ENCODE results near the gene CUL2. TPM values are rescaled to one million over a fixed set of nuclear protein-coding genes. Genes with fewer than 3 reads are reported as not detected.
"Not testable (repeated sequence)": the region's sequence is repeated elsewhere in the genome, so short reads cannot be mapped to it uniquely, and the experiment has no call there.

The CUL2 gene
- total RNA-seq, 1 donor from 2014 or later = 18.3 TPM

DNA sequence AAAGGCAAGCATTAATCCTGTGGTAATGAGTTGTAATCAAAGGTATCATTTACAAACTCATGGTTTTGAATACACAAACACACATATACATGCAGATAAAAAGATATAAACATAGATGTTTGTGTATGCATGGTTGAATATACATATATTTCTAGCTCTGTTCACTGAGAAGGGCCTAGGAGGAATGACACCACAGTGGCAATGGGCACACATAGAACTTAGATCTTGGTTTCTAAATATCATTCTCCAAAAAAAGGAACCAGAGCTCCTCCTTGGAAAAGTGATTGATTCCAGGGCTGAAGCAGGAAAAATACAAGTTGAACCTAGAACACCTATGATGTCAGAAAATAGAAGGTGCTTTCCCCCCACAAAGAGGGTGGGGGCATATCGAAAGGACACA is 6.9 kb downstream of the CUL2 start:
- no peak overlapping the region for H3K4me3 ChIP-seq (ENCODE audit: low read length in 3 of 3)
- peaks cover 3 to 10% (median 10%) of the 10 kb centered on the region in 3 donors for H3K4me1 ChIP-seq (ENCODE audit: control insufficient read depth in 3 of 3, insufficient read depth in 3 of 3, low read length in 3 of 3)
- H3K36me3 ChIP-seq (ENCODE audit: control insufficient read depth in 3 of 3, insufficient read depth in 3 of 3, low read length in 3 of 3) = peaks cover 0 to 2% (median 0%) of the 10 kb centered on the region in 3 donors
- H3K9me3 ChIP-seq (ENCODE audit: control insufficient read depth in 3 of 3, low read length in 3 of 3) = no peaks in the 10 kb centered on the region
- no peak overlapping the region for H3K27ac ChIP-seq (ENCODE audit: low read depth, low read length)
- no peaks in the 10 kb centered on the region for H3K27me3 ChIP-seq (ENCODE audit: control insufficient read depth in 3 of 3, insufficient read depth in 3 of 3, low read length in 3 of 3)
- no peak overlapping the region for H3K9ac ChIP-seq (ENCODE audit: low read depth in 1 of 3, low read length in 3 of 3)

DNA sequence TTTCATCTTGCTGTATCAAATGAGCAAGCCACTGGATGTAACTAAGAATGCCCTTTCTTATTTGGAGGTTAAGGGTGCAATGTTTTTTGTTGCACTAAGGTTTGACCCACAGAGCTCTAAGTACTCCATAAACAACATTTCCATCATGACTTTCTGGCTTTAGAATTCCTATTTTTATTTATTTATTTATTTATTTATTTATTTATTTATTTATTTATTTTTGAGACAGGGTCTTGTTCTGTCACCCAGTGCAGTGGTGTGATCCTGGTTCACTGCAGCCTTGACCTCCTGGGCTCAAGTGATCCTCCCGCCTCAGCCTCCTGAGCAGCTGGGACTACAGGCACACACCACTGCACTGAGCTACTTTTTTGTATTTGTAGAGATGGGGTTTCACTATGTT is 9.9 kb downstream of the CUL2 start:
- H3K27ac ChIP-seq (ENCODE audit: low read depth, low read length); H3K36me3 ChIP-seq (ENCODE audit: control insufficient read depth in 3 of 3, insufficient read depth in 3 of 3, low read length in 3 of 3); H3K4me3 ChIP-seq (ENCODE audit: low read length in 3 of 3); H3K27me3 ChIP-seq (ENCODE audit: control insufficient read depth in 3 of 3, insufficient read depth in 3 of 3, low read length in 3 of 3); H3K4me1 ChIP-seq (ENCODE audit: control insufficient read depth in 3 of 3, insufficient read depth in 3 of 3, low read length in 3 of 3); H3K9me3 ChIP-seq (ENCODE audit: control insufficient read depth in 3 of 3, low read length in 3 of 3); H3K9ac ChIP-seq (ENCODE audit: low read depth in 1 of 3, low read length in 3 of 3): not testable (repeated sequence)

DNA sequence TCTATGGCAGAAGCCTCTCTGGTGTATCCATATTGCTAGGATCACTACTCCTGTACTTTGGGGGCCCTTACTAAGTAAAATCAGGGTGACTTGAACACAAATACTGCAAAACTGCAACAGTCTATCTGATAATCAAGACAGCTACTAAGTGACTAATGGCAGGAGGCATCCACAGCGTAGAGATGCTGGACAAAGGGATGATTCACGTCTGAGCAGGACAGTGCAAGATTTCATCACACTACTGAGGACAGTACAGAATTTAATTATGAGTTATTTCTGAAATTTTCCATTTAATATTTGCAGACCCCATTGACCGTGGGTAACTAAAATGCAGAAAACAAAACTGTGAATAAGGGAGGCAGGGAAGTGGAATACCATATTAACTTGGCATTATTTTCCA is 10.4 kb downstream of the CUL2 start:
- peaks cover 0 to 2% (median 0%) of the 10 kb centered on the region in 3 donors for H3K36me3 ChIP-seq (ENCODE audit: control insufficient read depth in 3 of 3, insufficient read depth in 3 of 3, low read length in 3 of 3)
- H3K9ac ChIP-seq (ENCODE audit: low read depth in 1 of 3, low read length in 3 of 3) = no peak overlapping the region
- no peaks in the 10 kb centered on the region for H3K4me1 ChIP-seq (ENCODE audit: control insufficient read depth in 3 of 3, insufficient read depth in 3 of 3, low read length in 3 of 3)
- no peak overlapping the region for H3K4me3 ChIP-seq (ENCODE audit: low read length in 3 of 3)
- no peak overlapping the region for H3K27ac ChIP-seq (ENCODE audit: low read depth, low read length)
- no peaks in the 10 kb centered on the region for H3K27me3 ChIP-seq (ENCODE audit: control insufficient read depth in 3 of 3, insufficient read depth in 3 of 3, low read length in 3 of 3)
- no peaks in the 10 kb centered on the region for H3K9me3 ChIP-seq (ENCODE audit: control insufficient read depth in 3 of 3, low read length in 3 of 3)

DNA sequence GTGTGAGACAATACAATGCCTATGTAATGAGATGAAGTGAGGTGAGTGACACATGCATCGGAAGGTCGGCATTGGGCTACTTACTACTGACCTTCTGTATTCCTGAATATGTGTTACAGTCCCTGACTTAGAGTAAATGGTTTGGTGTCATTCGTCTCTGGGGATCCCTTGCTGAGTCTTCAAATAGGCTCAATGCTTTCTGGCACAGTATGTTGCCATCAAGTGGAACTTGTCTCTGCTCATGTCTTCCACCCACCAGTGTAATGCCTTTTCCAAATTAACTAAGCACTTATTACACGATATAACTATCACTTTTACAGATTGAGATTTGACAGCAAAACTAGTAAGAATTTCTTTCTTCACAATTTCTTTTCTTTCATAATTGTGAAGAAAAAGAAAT is 10.9 kb downstream of the CUL2 start:
- Histone ChIP-seq H3K9ac (ENCODE audit: low read depth in 1 of 3, low read length in 3 of 3) (no peak overlapping the region), H3K36me3 (ENCODE audit: control insufficient read depth in 3 of 3, insufficient read depth in 3 of 3, low read length in 3 of 3) (peaks cover 0 to 2% (median 0%) of the 10 kb centered on the region in 3 donors), H3K27ac (ENCODE audit: low read depth, low read length) (no peak overlapping the region), H3K4me1 (ENCODE audit: control insufficient read depth in 3 of 3, insufficient read depth in 3 of 3, low read length in 3 of 3) (no peaks in the 10 kb centered on the region), H3K27me3 (ENCODE audit: control insufficient read depth in 3 of 3, insufficient read depth in 3 of 3, low read length in 3 of 3) (no peaks in the 10 kb centered on the region), H3K4me3 (ENCODE audit: low read length in 3 of 3) (no peak overlapping the region), H3K9me3 (ENCODE audit: control insufficient read depth in 3 of 3, low read length in 3 of 3) (no peaks in the 10 kb centered on the region)

DNA sequence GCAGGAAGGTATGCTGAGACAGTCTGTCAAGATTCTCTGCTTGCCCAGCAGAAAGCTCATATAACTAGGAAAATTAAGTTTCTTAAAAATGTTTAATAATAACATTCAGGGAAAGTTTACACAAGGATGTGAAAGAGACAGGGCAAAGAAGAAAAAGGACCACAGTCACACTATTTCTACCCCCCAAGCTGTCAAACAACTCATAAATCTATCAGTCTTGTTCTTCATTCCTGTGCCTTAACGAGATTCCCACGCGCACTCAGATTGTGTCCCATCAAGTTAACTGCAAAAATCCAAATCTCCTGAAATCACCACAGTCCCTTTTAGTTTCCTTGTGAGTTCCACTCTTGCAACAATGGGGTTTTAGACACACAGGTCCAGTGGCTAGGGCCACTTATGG is 14.9 kb downstream of the CUL2 start:
- Histone ChIP-seq H3K27ac (ENCODE audit: low read depth, low read length) (no peak overlapping the region), H3K27me3 (ENCODE audit: control insufficient read depth in 3 of 3, insufficient read depth in 3 of 3, low read length in 3 of 3) (no peaks in the 10 kb centered on the region), H3K4me1 (ENCODE audit: control insufficient read depth in 3 of 3, insufficient read depth in 3 of 3, low read length in 3 of 3) (no peaks in the 10 kb centered on the region), H3K4me3 (ENCODE audit: low read length in 3 of 3) (no peak overlapping the region), H3K36me3 (ENCODE audit: control insufficient read depth in 3 of 3, insufficient read depth in 3 of 3, low read length in 3 of 3) (peaks cover 0 to 3% (median 0%) of the 10 kb centered on the region in 3 donors), H3K9me3 (ENCODE audit: control insufficient read depth in 3 of 3, low read length in 3 of 3) (no peaks in the 10 kb centered on the region), H3K9ac (ENCODE audit: low read depth in 1 of 3, low read length in 3 of 3) (no peak overlapping the region)

DNA sequence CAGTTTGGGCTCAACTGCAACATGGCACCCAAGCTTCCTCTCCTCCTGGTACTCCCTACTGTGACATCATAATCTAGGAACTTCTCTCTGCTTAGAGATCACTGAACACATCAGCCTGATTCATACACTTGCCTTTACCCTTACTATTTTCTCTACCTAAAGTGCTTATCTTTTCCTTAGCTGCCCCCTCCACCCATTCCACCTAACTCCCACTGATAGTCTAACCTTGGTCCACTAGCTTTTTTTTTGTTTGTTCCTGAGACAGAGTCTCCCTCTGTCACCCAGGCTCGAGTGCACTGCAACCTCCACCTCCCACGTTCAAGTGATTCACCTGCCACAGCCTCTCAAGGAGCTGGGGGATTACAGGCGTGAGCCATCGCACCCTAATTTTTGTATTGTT is 15.9 kb downstream of the CUL2 start:
- no peak overlapping the region for H3K9ac ChIP-seq (ENCODE audit: low read depth in 1 of 3, low read length in 3 of 3)
- no peaks in the 10 kb centered on the region for H3K27me3 ChIP-seq (ENCODE audit: control insufficient read depth in 3 of 3, insufficient read depth in 3 of 3, low read length in 3 of 3)
- H3K4me3 ChIP-seq (ENCODE audit: low read length in 3 of 3) = no peak overlapping the region
- H3K27ac ChIP-seq (ENCODE audit: low read depth, low read length) = no peak overlapping the region
- H3K4me1 ChIP-seq (ENCODE audit: control insufficient read depth in 3 of 3, insufficient read depth in 3 of 3, low read length in 3 of 3) = no peaks in the 10 kb centered on the region
- H3K9me3 ChIP-seq (ENCODE audit: control insufficient read depth in 3 of 3, low read length in 3 of 3) = no peaks in the 10 kb centered on the region
- H3K36me3 ChIP-seq (ENCODE audit: control insufficient read depth in 3 of 3, insufficient read depth in 3 of 3, low read length in 3 of 3) = peaks cover 0 to 5% (median 0%) of the 10 kb centered on the region in 3 donors

DNA sequence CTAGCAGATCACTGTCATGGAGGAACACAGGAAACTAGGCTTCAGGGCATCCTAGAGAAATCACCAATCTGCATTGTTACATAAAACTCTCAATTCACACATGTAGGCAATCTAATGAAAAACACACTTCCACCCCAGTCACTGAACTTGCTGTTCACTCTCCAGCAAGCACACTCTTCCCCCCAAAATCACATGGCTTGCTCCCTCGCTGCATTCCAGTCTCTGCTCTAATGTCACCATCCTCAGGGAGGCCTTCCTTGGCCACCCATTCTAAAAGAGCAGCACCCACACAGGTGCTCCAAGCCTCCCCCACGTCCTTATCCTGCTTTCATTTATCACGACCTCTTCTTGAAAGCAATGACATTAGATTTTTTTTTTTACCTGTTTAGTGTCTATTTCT is 19.6 kb downstream of the CUL2 start:
- Histone ChIP-seq H3K4me1 (ENCODE audit: control insufficient read depth in 3 of 3, insufficient read depth in 3 of 3, low read length in 3 of 3) (no peaks in the 10 kb centered on the region), H3K27me3 (ENCODE audit: control insufficient read depth in 3 of 3, insufficient read depth in 3 of 3, low read length in 3 of 3) (no peaks in the 10 kb centered on the region), H3K9ac (ENCODE audit: low read depth in 1 of 3, low read length in 3 of 3) (no peak overlapping the region), H3K9me3 (ENCODE audit: control insufficient read depth in 3 of 3, low read length in 3 of 3) (no peaks in the 10 kb centered on the region), H3K27ac (ENCODE audit: low read depth, low read length) (no peak overlapping the region), H3K4me3 (ENCODE audit: low read length in 3 of 3) (no peak overlapping the region), H3K36me3 (ENCODE audit: control insufficient read depth in 3 of 3, insufficient read depth in 3 of 3, low read length in 3 of 3) (peaks cover 0 to 10% (median 0%) of the 10 kb centered on the region in 3 donors)

DNA sequence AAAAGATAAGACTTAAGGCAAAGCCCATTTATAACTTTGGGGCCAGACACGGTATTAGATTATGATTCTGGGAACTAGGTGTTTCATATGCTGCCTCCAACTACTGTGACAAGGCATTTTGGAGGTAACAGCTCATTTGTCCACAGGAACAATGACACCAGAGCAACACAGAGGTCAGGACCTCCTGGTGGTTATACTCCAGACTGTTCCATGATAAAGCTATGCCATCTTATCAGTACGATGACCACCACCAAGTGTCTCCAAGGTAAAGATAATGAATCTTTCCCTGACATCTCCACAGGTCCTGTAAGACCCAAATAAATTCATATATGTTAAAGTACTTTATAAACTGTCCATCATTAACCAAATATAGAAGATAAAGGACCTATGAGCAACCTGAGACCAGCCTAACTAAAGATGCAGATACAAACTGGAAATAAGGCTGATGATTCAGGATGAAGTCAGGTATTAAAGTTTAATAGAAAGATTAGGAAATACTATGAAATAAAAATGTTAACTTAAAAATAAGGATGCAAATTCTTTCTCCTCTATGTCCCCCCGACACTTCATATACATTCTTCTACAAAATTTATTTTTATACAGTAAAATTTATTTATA is 26.2 kb downstream of the CUL2 start:
- no peak overlapping the region for H3K9ac ChIP-seq (ENCODE audit: low read depth in 1 of 3, low read length in 3 of 3)
- H3K36me3 ChIP-seq (ENCODE audit: control insufficient read depth in 3 of 3, insufficient read depth in 3 of 3, low read length in 3 of 3) = peaks cover 0 to 30% (median 25%) of the 10 kb centered on the region in 3 donors
- H3K4me3 ChIP-seq (ENCODE audit: low read length in 3 of 3) = no peak overlapping the region
- H3K27ac ChIP-seq (ENCODE audit: low read depth, low read length) = no peak overlapping the region
- H3K27me3 ChIP-seq (ENCODE audit: control insufficient read depth in 3 of 3, insufficient read depth in 3 of 3, low read length in 3 of 3) = no peaks in the 10 kb centered on the region
- no peaks in the 10 kb centered on the region for H3K4me1 ChIP-seq (ENCODE audit: control insufficient read depth in 3 of 3, insufficient read depth in 3 of 3, low read length in 3 of 3)
- no peaks in the 10 kb centered on the region for H3K9me3 ChIP-seq (ENCODE audit: control insufficient read depth in 3 of 3, low read length in 3 of 3)

DNA sequence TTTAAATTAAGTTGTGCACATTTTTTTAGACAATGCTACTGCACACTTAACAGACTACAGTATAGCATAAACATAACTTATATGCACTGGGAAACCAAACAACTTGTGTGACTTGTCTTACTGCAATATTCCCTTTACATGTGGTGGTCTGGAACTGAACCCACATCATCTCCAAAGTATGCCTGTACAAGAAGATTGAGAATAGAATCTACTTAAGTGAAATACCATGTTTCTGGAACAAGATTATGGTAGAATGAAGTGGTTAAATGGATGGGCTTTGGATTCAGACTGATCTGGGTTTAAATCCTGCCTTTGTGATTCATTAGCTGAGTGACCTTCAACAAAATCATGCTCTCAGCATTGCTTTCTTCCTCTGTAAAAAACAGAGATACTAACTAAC is 30.7 kb downstream of the CUL2 start:
- Histone ChIP-seq H3K4me1 (ENCODE audit: control insufficient read depth in 3 of 3, insufficient read depth in 3 of 3, low read length in 3 of 3) (no peaks in the 10 kb centered on the region), H3K36me3 (ENCODE audit: control insufficient read depth in 3 of 3, insufficient read depth in 3 of 3, low read length in 3 of 3) (peaks cover 0 to 38% (median 32%) of the 10 kb centered on the region in 3 donors)

DNA sequence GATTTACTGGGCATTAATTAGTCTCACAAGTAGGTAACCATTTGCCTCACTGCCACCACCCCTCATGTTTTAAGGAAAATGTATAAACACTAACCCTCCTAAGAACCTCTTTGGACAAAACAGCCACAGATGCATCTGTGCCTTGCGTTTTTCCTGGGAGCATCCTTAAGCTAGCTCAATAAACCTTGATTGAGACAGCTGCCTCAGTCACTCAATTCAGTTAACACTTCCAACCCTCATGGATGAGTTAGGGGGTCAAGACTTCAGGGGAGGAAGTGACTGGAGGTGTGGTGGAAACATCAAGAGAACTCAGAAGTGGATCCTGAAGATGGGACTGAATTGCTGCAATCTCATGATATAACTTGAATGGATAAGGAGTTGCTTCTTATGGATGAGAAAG is 31.5 kb downstream of the CUL2 start:
- Histone ChIP-seq H3K27ac (ENCODE audit: low read depth, low read length) (no peak overlapping the region), H3K9ac (ENCODE audit: low read depth in 1 of 3, low read length in 3 of 3) (no peak overlapping the region), H3K9me3 (ENCODE audit: control insufficient read depth in 3 of 3, low read length in 3 of 3) (no peaks in the 10 kb centered on the region), H3K4me1 (ENCODE audit: control insufficient read depth in 3 of 3, insufficient read depth in 3 of 3, low read length in 3 of 3) (no peaks in the 10 kb centered on the region), H3K27me3 (ENCODE audit: control insufficient read depth in 3 of 3, insufficient read depth in 3 of 3, low read length in 3 of 3) (no peaks in the 10 kb centered on the region), H3K4me3 (ENCODE audit: low read length in 3 of 3) (no peak overlapping the region), H3K36me3 (ENCODE audit: control insufficient read depth in 3 of 3, insufficient read depth in 3 of 3, low read length in 3 of 3) (peaks cover 0 to 38% (median 30%) of the 10 kb centered on the region in 3 donors)

More for the DNA sequence above, 30.7 kb downstream of the CUL2 start:
- Histone ChIP-seq H3K27me3 (ENCODE audit: control insufficient read depth in 3 of 3, insufficient read depth in 3 of 3, low read length in 3 of 3) (no peaks in the 10 kb centered on the region), H3K9me3 (ENCODE audit: control insufficient read depth in 3 of 3, low read length in 3 of 3) (no peaks in the 10 kb centered on the region), H3K9ac (ENCODE audit: low read depth in 1 of 3, low read length in 3 of 3) (no peak overlapping the region), H3K27ac (ENCODE audit: low read depth, low read length) (no peak overlapping the region), H3K4me3 (ENCODE audit: low read length in 3 of 3) (no peak overlapping the region)
